Effector memory CD4-positive, alpha-beta T cell (primary cell): ENCODE results near the gene ADAM21.
"Not testable (repeated sequence)": the region's sequence is repeated elsewhere in the genome, so short reads cannot be mapped to it uniquely, and the experiment has no call there.

ENCODE experiments used
- DNase-seq, 3 donors: peaks; one replicate each; pipeline ENCODE4 v3.0.0-alpha.2; 2020
- H3K27ac ChIP-seq: 2 replicates; pipeline ENCODE4 v1.7.0; 2013; ENCODE audit warnings: mild to moderate bottlenecking, low read length, moderate library complexity; ENCODE audit not compliant: insufficient read depth, poor library complexity, severe bottlenecking
- H3K27me3 ChIP-seq: replicated peaks from 2 replicates; pipeline ENCODE4 v1.7.0; 2013; ENCODE audit warnings: mild to moderate bottlenecking, low read length; ENCODE audit not compliant: insufficient read depth, control insufficient read depth, poor library complexity, severe bottlenecking
- H3K36me3 ChIP-seq: 2 replicates; pipeline ENCODE4 v1.7.0; 2013; ENCODE audit warnings: mild to moderate bottlenecking, low read length, moderate library complexity; ENCODE audit not compliant: control insufficient read depth, insufficient read depth
- H3K4me1 ChIP-seq: 2 replicates; pipeline ENCODE4 v1.7.0; 2013; ENCODE audit warnings: low read length, mild to moderate bottlenecking; ENCODE audit not compliant: control insufficient read depth, insufficient read depth, poor library complexity, severe bottlenecking
- H3K4me3 ChIP-seq: 2 replicates; pipeline ENCODE4 v1.7.0; 2013; ENCODE audit warnings: low read length, low read depth, mild to moderate bottlenecking; ENCODE audit not compliant: insufficient read depth, poor library complexity, severe bottlenecking
- H3K9me3 ChIP-seq: 2 replicates; pipeline ENCODE4 v1.7.0; 2013; ENCODE audit warnings: mild to moderate bottlenecking, low read length, moderate library complexity; ENCODE audit not compliant: control insufficient read depth
- total RNA-seq, 3 donors: gene quantifications; one replicate each; lab custom pipeline; 2026; lab: John Stamatoyannopoulos, UW

Gene ADAM21
- total RNA-seq: 0 to 0.39 (median 0.17) reads per million in 3 donors

GRCh38 chr14:70451874-70452273 lies at the start of gene ADAM21:
TSS of gene ADAM21 (plus strand) at chr14:70452174. CDS start at chr14:70457500, 5,326 bp downstream.
- Histone ChIP-seq H3K9me3 (no peaks in the 10 kb centered on the region), H3K27me3 (no peaks in the 10 kb centered on the region), H3K4me3 (no peak within 1 kb of the TSS), H3K4me1 (no peaks in the 10 kb centered on the region), H3K27ac (no peak within 1 kb of the TSS), H3K36me3 (no peaks in the 10 kb centered on the region)
- no peak for DNase-seq

DNA sequence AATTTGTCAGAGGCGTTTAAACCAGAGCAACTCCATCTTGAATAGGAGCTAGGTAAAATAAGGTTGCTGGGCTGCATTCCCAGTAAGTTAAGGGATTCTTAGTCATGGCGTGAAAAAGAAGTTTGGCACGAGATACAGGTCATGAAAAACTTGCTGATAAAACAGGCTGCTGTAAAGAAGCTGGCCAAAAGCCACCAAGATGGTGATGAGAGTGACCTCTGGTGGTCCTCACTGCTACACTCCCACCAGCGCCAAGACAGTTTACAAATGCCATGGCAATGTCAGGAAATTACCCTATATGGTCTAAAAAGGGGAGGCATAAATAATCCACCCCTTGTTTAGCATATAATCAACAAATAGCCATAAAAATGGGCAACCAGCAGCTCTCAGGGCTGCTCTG lies 48.6 kb upstream of the ADAM21 start:
- not testable (repeated sequence) for H3K27ac ChIP-seq, H3K9me3 ChIP-seq, H3K27me3 ChIP-seq, H3K4me3 ChIP-seq, H3K36me3 ChIP-seq, DNase-seq, H3K4me1 ChIP-seq

DNA sequence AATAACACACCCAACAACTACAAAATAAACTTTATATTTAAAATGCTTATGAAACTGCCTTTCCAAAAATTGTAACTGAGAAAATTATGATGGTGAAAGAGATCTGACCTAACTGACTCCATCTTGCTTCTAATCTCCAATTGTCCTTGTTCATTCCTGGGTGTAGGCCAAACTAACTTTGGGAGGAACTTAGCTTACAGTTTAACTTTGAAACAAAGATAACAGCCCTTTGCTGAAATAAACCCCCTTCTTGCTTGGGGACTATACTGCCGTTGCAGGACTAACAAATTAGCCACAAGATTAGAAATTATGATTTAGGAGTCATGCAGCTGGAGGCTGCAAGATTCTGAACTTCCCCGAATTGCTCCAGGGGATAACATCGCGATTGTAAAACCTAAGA lies 45.8 kb upstream of the ADAM21 start:
- not testable (repeated sequence) for H3K27me3 ChIP-seq, H3K4me3 ChIP-seq, DNase-seq, H3K27ac ChIP-seq, H3K4me1 ChIP-seq, H3K9me3 ChIP-seq
- peaks cover 16% of the 10 kb centered on the region for H3K36me3 ChIP-seq

DNA sequence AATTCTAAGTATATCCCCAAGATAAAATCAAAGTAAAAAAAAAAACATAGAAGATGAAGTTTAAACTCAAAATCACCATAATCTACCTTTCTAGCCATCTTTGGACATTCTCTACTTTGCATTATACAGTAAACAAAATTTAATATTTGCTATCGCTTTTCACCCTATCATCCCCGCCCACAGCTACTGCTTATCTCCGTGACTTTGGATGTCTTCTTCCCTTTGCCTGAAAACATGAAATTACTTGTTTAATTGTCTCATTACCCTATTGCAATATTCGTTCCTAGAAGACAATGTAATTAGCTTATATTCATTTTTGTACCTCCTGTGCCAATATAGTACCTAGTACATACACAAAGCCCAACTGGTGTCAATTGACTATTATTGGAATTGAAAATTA lies 44.4 kb upstream of the ADAM21 start:
- Histone ChIP-seq H3K36me3 (peaks cover 18% of the 10 kb centered on the region), H3K9me3 (no peaks in the 10 kb centered on the region), H3K4me3 (no peak overlapping the region), H3K27ac (no peak overlapping the region), H3K27me3 (no peaks in the 10 kb centered on the region), H3K4me1 (no peaks in the 10 kb centered on the region)
- DNase-seq: no peak

DNA sequence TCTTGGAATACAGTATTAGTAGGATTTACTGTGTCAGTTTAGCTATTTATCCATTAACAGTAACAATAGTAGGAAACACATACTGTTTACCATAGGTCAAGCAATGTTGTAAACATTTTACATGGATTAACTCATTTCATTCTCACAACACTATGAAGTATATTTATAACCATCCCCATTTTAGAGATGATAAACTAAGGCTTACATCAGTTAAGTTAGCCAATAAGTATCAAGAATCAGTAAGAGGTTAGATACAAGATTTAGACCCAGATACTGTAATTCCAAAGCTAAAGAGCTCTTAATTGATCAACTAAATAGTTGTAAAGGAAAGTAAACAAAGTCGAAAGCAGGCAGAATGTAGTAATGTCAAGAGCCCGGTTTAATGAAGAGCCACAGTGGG lies 36.2 kb upstream of the ADAM21 start:
- Histone ChIP-seq H3K4me1 (peaks cover 7% of the 10 kb centered on the region), H3K27me3 (no peaks in the 10 kb centered on the region), H3K27ac (no peak overlapping the region), H3K9me3 (no peaks in the 10 kb centered on the region), H3K36me3 (peaks cover 10% of the 10 kb centered on the region), H3K4me3 (peak overlapping the region; percentile 78)
- no peak for DNase-seq

DNA sequence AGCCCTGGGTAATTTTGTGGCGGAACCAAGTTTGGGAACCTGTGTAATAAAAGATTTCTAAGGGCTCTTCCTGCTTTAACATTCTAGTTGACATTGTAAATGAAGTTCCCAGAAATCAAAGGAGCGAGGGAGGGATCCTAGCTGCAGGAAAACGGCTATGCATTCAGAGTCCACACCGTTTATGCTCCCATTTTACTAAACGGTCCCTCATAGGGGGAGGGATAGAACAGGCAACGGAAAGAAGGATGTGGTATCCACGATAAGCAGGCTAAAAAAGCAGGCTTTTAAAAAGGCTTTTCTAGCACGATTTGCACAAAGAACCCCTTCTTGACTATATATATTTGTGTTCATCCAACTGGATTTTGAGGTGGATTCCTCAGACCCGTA lies 35.6 kb upstream of the ADAM21 start:
- Histone ChIP-seq H3K4me1 (peaks cover 7% of the 10 kb centered on the region), H3K27me3 (no peaks in the 10 kb centered on the region), H3K27ac (peak overlapping the region; percentile 33), H3K9me3 (no peaks in the 10 kb centered on the region), H3K4me3 (peak overlapping the region; percentile 78), H3K36me3 (peaks cover 6% of the 10 kb centered on the region)
- no peak for DNase-seq

DNA sequence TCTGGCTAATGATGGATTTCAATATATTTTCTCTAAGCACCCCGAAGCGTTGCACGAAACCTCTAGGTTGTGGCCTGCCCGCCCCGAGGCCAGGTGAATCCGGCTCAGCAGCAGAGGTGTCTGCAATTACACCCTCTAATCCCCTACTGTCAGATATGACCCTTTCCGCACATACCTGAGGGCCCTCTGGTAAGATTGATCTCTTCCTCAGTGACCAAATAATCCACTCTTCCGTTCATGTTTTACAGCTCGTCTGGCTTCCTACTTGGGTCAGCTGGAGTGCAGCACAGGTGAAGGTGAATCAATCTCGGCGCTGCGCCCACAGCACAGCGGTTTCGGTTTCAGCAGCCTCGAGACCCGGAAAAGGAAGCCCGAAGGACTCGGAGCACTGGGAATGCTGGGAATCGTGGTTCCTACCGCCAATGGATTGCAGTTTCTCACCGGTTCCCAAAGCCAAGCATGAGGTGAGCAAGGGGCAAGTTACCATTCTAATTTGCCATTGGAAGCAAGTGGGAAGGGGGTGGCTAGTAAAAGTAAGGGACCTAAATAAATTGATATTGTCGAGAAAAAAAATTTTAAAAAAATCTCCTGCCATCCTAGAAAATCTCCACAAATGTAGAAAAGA lies 35.1 kb upstream of the ADAM21 start, which contains the start of gene SYNJ2BP:
SYNJ2BP (minus strand) TSS at position 366 of the 625 bp plus-strand sequence; CDS start at position 239, 127 bp downstream.
- Histone ChIP-seq H3K4me1 (peaks cover 7% of the 10 kb centered on the region), H3K4me3 (peak within 1 kb of the TSS; percentile 78), H3K27me3 (no peaks in the 10 kb centered on the region), H3K27ac (peak within 1 kb of the TSS; percentile 33), H3K36me3 (peaks cover 4% of the 10 kb centered on the region), H3K9me3 (no peaks in the 10 kb centered on the region)
- DNase-seq: peak; percentile 9 to 33 (median 21)

DNA sequence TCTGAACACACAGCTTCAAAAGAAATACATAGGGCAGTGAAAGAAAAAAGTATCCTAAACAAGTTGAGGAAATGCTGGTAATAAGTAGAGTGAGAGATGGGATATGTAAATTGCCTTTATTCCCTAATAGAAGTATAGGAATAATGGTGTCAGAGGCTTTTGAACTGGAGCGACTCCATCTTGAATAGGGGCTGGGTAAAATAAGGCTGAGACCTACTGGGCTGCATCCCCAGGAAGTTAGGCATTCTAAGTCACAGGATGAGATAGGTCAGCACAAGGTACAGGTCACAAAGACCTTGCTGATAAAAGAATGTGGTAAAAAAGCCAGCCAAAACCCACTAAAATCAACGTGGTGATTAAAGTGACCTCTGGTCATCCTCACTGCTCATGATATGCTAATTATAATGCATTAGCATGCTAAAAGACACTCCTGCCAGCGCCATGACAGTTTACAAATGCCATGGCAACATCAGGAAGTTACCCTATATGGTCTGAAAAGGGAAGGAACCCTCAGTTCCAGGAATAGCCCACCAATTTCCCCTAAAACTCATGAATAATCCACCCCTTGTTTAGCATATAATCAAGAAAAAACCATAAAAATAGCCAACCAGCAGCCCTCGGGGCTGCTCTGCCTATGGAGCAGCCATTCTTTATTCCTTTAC lies 32.6 kb upstream of the ADAM21 start:
- H3K27ac ChIP-seq, H3K9me3 ChIP-seq, H3K27me3 ChIP-seq, H3K4me3 ChIP-seq, H3K4me1 ChIP-seq, H3K36me3 ChIP-seq, DNase-seq: not testable (repeated sequence)

GRCh38 chr14:70422538-70422937 lies 29.4 kb upstream of the ADAM21 start:
- no peak for DNase-seq
- Histone ChIP-seq H3K27ac (no peak overlapping the region), H3K36me3 (no peaks in the 10 kb centered on the region), H3K4me1 (no peaks in the 10 kb centered on the region), H3K9me3 (no peaks in the 10 kb centered on the region), H3K4me3 (no peak overlapping the region), H3K27me3 (no peaks in the 10 kb centered on the region)

DNA sequence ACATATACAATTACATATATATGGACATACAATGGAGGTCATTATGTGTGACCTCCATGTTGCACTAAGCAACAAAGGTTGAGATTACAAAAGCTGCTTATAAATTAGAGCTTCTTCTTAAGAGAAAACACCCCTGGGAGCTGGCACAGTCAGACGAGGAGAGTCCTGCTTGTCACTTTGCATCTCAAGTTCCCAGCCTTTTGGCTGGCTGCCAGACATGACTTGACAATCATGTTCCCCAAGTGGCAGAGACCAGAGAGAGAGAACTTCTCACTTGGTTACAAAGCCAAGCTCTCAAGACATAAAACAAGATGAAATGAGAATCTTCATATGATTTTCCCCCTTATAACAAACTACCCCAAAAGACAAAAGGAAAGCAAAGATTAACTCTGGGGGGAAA lies 26.6 kb upstream of the ADAM21 start:
- Histone ChIP-seq H3K4me3 (no peak overlapping the region), H3K4me1 (no peaks in the 10 kb centered on the region), H3K27me3 (no peaks in the 10 kb centered on the region), H3K27ac (no peak overlapping the region), H3K36me3 (no peaks in the 10 kb centered on the region), H3K9me3 (no peaks in the 10 kb centered on the region)
- DNase-seq: no peak
